Mesothelial cell of epicardium (in vitro differentiated cells): Measurements from ENCODE around the gene KAT7. TPM values are rescaled to one million over a fixed set of nuclear protein-coding genes. Genes with fewer than 3 reads are reported as not detected.

ENCODE experiments used
- DNase-seq, 2 experiments: peaks; one replicate each; pipeline ENCODE4 v3.0.0; 2021; ENCODE audit warnings: low spot score in 2 of 2; ENCODE audit not compliant: unreplicated experiment in 2 of 2
- H3K27ac Mint-ChIP-seq: 2 replicates; pipeline ENCODE4 v1.8.0; 2021; ENCODE audit warnings: mixed read lengths
- H3K27me3 Mint-ChIP-seq: 2 replicates; pipeline ENCODE4 v1.8.0; 2021; ENCODE audit warnings: low read depth, mixed read lengths
- H3K36me3 Mint-ChIP-seq: 2 replicates; pipeline ENCODE4 v1.8.0; 2021; ENCODE audit warnings: mixed read lengths
- H3K4me1 Mint-ChIP-seq: 2 replicates; pipeline ENCODE4 v1.8.0; 2021; ENCODE audit warnings: mixed read lengths
- H3K4me3 Mint-ChIP-seq: 2 replicates; pipeline ENCODE4 v1.8.0; 2021; ENCODE audit warnings: mild to moderate bottlenecking, moderate library complexity, mixed read lengths
- H3K9me3 Mint-ChIP-seq: 2 replicates; pipeline ENCODE4 v1.8.0; 2021; ENCODE audit warnings: mixed read lengths
- CTCF ChIP-seq: fragments of 200-600 bp; sonication (generic); IDR thresholded peaks from one replicate; pipeline ENCODE4 v1.5.0; 2021; ENCODE audit warnings: antibody characterized with exemption; ENCODE audit not compliant: unreplicated experiment
- total RNA-seq: library from RNA; stranded (reverse); gene quantifications from 3 replicates; pipeline ENCODE4 v1.2.1, GENCODE V29; 2021

KAT7 gene
- total RNA-seq, 1 donor from 2014 or later: 66.7 TPM

GRCh38 chr17:49777563-49777962 lies 10.9 kb upstream of the KAT7 start:
- H3K4me3 Mint-ChIP-seq: no peak overlapping the region
- no peak overlapping the region for H3K27ac Mint-ChIP-seq
- H3K36me3 Mint-ChIP-seq: no peaks in the 10 kb centered on the region

GRCh38 chr17:49779156-49779738 lies 9.2 kb upstream of the KAT7 start:
- Mint-ChIP-seq H3K9me3 (no peaks in the 10 kb centered on the region), H3K27ac (no peak overlapping the region), H3K27me3 (peaks cover 3% of the 10 kb centered on the region), H3K4me3 (no peak overlapping the region), H3K36me3 (no peaks in the 10 kb centered on the region), H3K4me1 (peaks cover 5% of the 10 kb centered on the region)
- TF ChIP-seq CTCF: no peak
- DNase-seq: no peak

More at GRCh38 chr17:49777563-49777962, 10.9 kb upstream of the KAT7 start:
- no peak for TF ChIP-seq CTCF
- Mint-ChIP-seq H3K9me3 (no peaks in the 10 kb centered on the region), H3K27me3 (peaks cover 2% of the 10 kb centered on the region), H3K4me1 (peaks cover 5% of the 10 kb centered on the region)
- DNase-seq: no peak

GRCh38 chr17:49779739-49780231 lies 8.7 kb upstream of the KAT7 start:
- peaks cover 5% of the 10 kb centered on the region for H3K4me1 Mint-ChIP-seq
- peaks cover 6% of the 10 kb centered on the region for H3K27me3 Mint-ChIP-seq
- no peaks in the 10 kb centered on the region for H3K9me3 Mint-ChIP-seq
- DNase-seq: no peak
- no peak overlapping the region for H3K4me3 Mint-ChIP-seq
- H3K27ac Mint-ChIP-seq: no peak overlapping the region
- no peak for TF ChIP-seq CTCF
- H3K36me3 Mint-ChIP-seq: no peaks in the 10 kb centered on the region

GRCh38 chr17:49783071-49783715 lies 5.3 kb upstream of the KAT7 start:
- H3K36me3 Mint-ChIP-seq: no peaks in the 10 kb centered on the region
- H3K27me3 Mint-ChIP-seq: peaks cover 6% of the 10 kb centered on the region
- H3K4me3 Mint-ChIP-seq: no peak overlapping the region
- no peak for TF ChIP-seq CTCF
- no peak overlapping the region for H3K27ac Mint-ChIP-seq
- H3K4me1 Mint-ChIP-seq: peaks cover 12% of the 10 kb centered on the region
- H3K9me3 Mint-ChIP-seq: no peaks in the 10 kb centered on the region
- DNase-seq: no peak

GRCh38 chr17:49783791-49784190 lies 4.7 kb upstream of the KAT7 start:
- Mint-ChIP-seq H3K27ac (no peak overlapping the region), H3K27me3 (peaks cover 6% of the 10 kb centered on the region), H3K36me3 (no peaks in the 10 kb centered on the region), H3K9me3 (no peaks in the 10 kb centered on the region), H3K4me1 (peaks cover 13% of the 10 kb centered on the region), H3K4me3 (no peak overlapping the region)
- TF ChIP-seq CTCF: no peak
- no peak for DNase-seq
